ENCODE data around the gene GPR150.

GPR150 gene

GRCh38 chr5:95669985-95670384 is 50.1 kb downstream of the GPR150 start:
- Histone ChIP-seq H3K9me3 (ENCODE audit: control insufficient read depth, insufficient read depth, low read length) (no peaks in the 10 kb centered on the region), H3K4me3 (ENCODE audit: low read depth, low read length) (no peak overlapping the region), H3K9ac (ENCODE audit: low read depth, low read length) (no peak overlapping the region), H3K27me3 (ENCODE audit: control insufficient read depth, insufficient read depth, low read length) (no peaks in the 10 kb centered on the region), H3K27ac (ENCODE audit: low read depth, low read length) (no peak overlapping the region), H3K36me3 (ENCODE audit: control insufficient read depth, insufficient read depth, low read length) (no peaks in the 10 kb centered on the region), H3K4me1 (ENCODE audit: control insufficient read depth, insufficient read depth, low read length) (no peaks in the 10 kb centered on the region)

- Histone ChIP-seq H3K4me1 (ENCODE audit: control insufficient read depth, insufficient read depth, low read length) (no peaks in the 10 kb centered on the region), H3K4me3 (ENCODE audit: low read depth, low read length) (no peak overlapping the region), H3K9ac (ENCODE audit: low read depth, low read length) (no peak overlapping the region), H3K27me3 (ENCODE audit: control insufficient read depth, insufficient read depth, low read length) (no peaks in the 10 kb centered on the region), H3K9me3 (ENCODE audit: control insufficient read depth, insufficient read depth, low read length) (no peaks in the 10 kb centered on the region), H3K36me3 (ENCODE audit: control insufficient read depth, insufficient read depth, low read length) (no peaks in the 10 kb centered on the region), H3K27ac (ENCODE audit: low read depth, low read length) (no peak overlapping the region)
Observed at GRCh38 chr5:95670568-95670967, 50.7 kb downstream of the GPR150 start.

Data from HUES48 (cell line).